ENCODE measurements around the gene C6.
"Not testable (repeated sequence)": the region's sequence is repeated elsewhere in the genome, so short reads cannot be mapped to it uniquely, and the experiment has no call there.

Gene C6

DNA sequence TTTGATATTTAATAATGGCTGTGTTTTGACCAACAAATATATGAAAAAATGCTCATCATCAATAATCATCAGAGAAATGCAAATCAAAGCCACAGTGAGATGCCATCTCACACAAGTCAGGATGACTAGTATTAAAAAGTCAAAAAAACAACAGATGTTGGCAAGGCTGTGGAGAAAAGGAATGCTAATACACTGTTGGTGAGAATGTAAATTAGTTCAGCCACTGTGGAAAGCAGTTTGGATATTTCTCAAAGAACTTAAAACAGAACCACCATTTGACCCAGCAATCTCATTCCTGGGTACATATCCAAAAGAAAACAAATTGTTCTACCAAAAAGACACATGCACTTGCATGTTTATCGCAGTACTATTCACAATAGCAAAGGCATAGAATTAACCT lies 30.0 kb downstream of the C6 start:
- not testable (repeated sequence) for H3K9me3 Mint-ChIP-seq; DNase-seq; H3K4me1 Mint-ChIP-seq; H3K4me3 Mint-ChIP-seq; ATAC-seq; H3K27me3 Mint-ChIP-seq; H3K36me3 Mint-ChIP-seq (ENCODE audit: low read depth); H3K27ac Mint-ChIP-seq

DNA sequence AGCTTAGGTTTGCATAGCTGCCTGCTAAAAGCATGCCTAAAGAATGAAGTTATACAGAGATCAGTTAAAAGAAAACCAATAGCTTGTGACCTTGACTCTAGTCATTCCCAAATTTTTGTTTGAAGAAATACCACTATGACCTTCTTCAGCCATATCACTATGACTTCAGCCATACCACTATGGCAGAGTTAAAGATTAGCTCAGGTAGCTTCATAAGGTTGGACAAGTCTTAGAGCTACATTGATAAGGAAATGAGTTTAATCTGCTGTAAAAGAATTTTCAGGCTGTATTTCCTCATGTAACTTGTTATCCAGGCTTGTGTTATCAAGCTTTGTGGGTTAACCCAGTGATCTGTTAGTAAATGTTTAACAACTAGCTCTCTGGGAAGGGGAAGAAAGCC lies 30.7 kb downstream of the C6 start:
- DNase-seq: no peak
- no peaks in the 10 kb centered on the region for H3K36me3 Mint-ChIP-seq (ENCODE audit: low read depth)
- H3K27me3 Mint-ChIP-seq: no peaks in the 10 kb centered on the region
- H3K4me1 Mint-ChIP-seq: no peaks in the 10 kb centered on the region
- H3K9me3 Mint-ChIP-seq: no peaks in the 10 kb centered on the region
- no peak for ATAC-seq
- no peak overlapping the region for H3K4me3 Mint-ChIP-seq
- H3K27ac Mint-ChIP-seq: no peak overlapping the region

DNA sequence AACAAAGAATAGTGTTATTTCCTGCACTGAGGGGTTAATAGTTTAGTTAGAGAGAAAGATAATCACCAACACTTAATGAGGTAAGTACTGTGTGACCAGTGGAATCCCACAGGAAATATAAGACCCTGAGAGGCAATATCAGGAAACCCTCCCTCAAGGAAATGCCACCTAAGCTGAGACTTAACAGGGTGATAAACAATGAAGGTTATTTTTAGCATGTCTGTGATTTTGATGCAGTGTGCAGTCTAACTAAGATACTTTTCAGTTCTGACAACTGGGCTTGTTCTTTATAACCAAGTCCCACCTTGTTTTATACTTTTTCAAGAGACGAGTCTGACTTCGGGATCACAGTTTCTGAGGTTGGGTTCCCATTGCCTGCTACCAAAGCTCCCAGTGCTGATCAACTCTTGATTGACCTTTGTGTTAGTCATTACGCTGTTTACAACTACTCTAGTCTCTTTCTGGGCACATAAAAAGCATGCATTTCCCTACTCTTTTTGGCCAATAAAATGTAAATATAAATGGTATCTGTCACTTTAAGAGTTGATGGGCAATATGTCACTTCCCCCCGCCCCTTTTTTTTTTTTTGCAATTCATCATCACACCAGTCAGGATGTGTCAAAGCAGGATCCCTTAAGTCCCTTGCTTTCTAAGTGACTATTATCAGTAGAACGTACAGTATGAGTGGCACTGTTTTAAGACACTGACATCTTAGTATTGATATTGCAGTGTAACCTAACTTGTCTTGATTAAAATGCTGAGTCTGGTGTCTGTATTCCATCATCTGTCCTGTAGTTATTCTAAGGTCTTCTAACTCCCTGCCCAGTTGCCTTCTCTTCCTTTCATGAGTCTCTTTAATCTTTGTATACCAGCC lies 31.4 kb downstream of the C6 start:
- no peaks in the 10 kb centered on the region for H3K27me3 Mint-ChIP-seq
- DNase-seq (no peak), ATAC-seq (no peak)
- H3K27ac Mint-ChIP-seq: no peak overlapping the region
- H3K4me1 Mint-ChIP-seq: no peaks in the 10 kb centered on the region
- H3K9me3 Mint-ChIP-seq: no peaks in the 10 kb centered on the region
- no peak overlapping the region for H3K4me3 Mint-ChIP-seq
- H3K36me3 Mint-ChIP-seq (ENCODE audit: low read depth): no peaks in the 10 kb centered on the region

GRCh38 chr5:41176952-41177351 lies 36.4 kb downstream of the C6 start:
- ATAC-seq: no peak
- no peak for DNase-seq
- no peaks in the 10 kb centered on the region for H3K4me1 Mint-ChIP-seq
- no peaks in the 10 kb centered on the region for H3K36me3 Mint-ChIP-seq (ENCODE audit: low read depth)
- H3K27me3 Mint-ChIP-seq: no peaks in the 10 kb centered on the region
- no peak overlapping the region for H3K27ac Mint-ChIP-seq
- no peak overlapping the region for H3K4me3 Mint-ChIP-seq
- H3K9me3 Mint-ChIP-seq: no peaks in the 10 kb centered on the region

GRCh38 chr5:41172012-41172411 lies 41.3 kb downstream of the C6 start:
- no peaks in the 10 kb centered on the region for H3K4me1 Mint-ChIP-seq
- no peak overlapping the region for H3K4me3 Mint-ChIP-seq
- no peaks in the 10 kb centered on the region for H3K36me3 Mint-ChIP-seq (ENCODE audit: low read depth)
- no peak for ATAC-seq
- no peak overlapping the region for H3K27ac Mint-ChIP-seq
- DNase-seq: no peak
- no peaks in the 10 kb centered on the region for H3K27me3 Mint-ChIP-seq
- H3K9me3 Mint-ChIP-seq: no peaks in the 10 kb centered on the region

GRCh38 chr5:41161271-41161670 lies 52.1 kb downstream of the C6 start:
- Mint-ChIP-seq H3K9me3 (peaks cover 3% of the 10 kb centered on the region), H3K36me3 (ENCODE audit: low read depth) (no peaks in the 10 kb centered on the region), H3K27me3 (no peaks in the 10 kb centered on the region), H3K4me3 (no peak overlapping the region), H3K4me1 (no peaks in the 10 kb centered on the region), H3K27ac (no peak overlapping the region)
- no peak for DNase-seq
- no peak for ATAC-seq

GRCh38 chr5:41157272-41157894 lies 55.9 kb downstream of the C6 start:
- Mint-ChIP-seq H3K4me1 (no peaks in the 10 kb centered on the region), H3K9me3 (peaks cover 3% of the 10 kb centered on the region), H3K27me3 (no peaks in the 10 kb centered on the region), H3K27ac (no peak overlapping the region), H3K36me3 (ENCODE audit: low read depth) (no peaks in the 10 kb centered on the region), H3K4me3 (no peak overlapping the region)
- ATAC-seq (no peak), DNase-seq (no peak)

- no peak for ATAC-seq
- no peaks in the 10 kb centered on the region for H3K27me3 Mint-ChIP-seq
These were observed 56.6 kb downstream of the C6 start for GRCh38 chr5:41156739-41157138.

DNA sequence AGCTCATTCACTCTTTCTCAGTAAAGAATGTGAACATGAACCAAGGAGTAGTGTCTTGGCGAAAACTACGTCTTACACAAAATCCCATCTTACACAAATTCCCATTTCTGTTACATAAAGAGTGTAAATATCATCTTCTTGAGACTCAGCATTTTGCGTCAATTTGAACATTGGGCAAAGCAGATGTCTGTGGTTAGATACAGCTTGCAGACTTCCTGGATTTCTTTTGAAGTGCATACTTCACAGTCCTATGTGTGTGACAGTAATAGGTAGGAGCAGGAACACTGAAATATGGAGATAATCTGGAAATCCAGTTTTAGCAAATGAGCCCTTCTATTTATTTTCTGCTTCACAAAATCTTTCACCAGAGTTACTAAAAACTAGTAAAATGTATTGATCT lies 58.8 kb downstream of the C6 start:
- Mint-ChIP-seq H3K4me1 (no peaks in the 10 kb centered on the region), H3K4me3 (no peak overlapping the region), H3K9me3 (no peaks in the 10 kb centered on the region), H3K36me3 (ENCODE audit: low read depth) (no peaks in the 10 kb centered on the region), H3K27me3 (no peaks in the 10 kb centered on the region), H3K27ac (no peak overlapping the region)
- DNase-seq: no peak
- ATAC-seq: no peak

More at GRCh38 chr5:41156739-41157138, 56.6 kb downstream of the C6 start:
- no peak overlapping the region for H3K4me3 Mint-ChIP-seq
- no peak for DNase-seq
- no peaks in the 10 kb centered on the region for H3K36me3 Mint-ChIP-seq (ENCODE audit: low read depth)
- H3K4me1 Mint-ChIP-seq: no peaks in the 10 kb centered on the region
- peaks cover 3% of the 10 kb centered on the region for H3K9me3 Mint-ChIP-seq
- no peak overlapping the region for H3K27ac Mint-ChIP-seq

DNA sequence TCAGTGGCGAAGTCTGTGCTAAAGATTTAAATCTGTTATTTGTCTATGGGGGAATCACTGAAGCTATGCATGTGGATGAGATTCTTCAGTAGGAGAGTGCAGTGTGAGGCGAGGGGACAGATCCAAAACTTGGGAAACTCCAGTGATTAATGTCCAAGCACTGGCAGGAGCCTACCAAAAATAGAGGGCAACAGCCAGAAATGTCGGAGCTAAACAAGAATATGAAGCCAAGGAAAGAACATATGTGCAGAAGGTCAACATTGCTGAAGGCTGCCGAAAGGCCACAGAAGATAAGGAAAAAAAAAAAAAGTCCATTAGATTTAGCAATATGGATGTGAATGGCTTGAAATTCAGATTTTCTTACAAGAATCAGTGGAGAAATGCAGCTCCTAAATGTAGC lies 61.8 kb downstream of the C6 start:
- no peaks in the 10 kb centered on the region for H3K36me3 Mint-ChIP-seq (ENCODE audit: low read depth)
- ATAC-seq (no peak), DNase-seq (no peak)
- no peak overlapping the region for H3K27ac Mint-ChIP-seq
- no peaks in the 10 kb centered on the region for H3K9me3 Mint-ChIP-seq
- H3K27me3 Mint-ChIP-seq: no peaks in the 10 kb centered on the region
- no peaks in the 10 kb centered on the region for H3K4me1 Mint-ChIP-seq
- H3K4me3 Mint-ChIP-seq: no peak overlapping the region

DNA sequence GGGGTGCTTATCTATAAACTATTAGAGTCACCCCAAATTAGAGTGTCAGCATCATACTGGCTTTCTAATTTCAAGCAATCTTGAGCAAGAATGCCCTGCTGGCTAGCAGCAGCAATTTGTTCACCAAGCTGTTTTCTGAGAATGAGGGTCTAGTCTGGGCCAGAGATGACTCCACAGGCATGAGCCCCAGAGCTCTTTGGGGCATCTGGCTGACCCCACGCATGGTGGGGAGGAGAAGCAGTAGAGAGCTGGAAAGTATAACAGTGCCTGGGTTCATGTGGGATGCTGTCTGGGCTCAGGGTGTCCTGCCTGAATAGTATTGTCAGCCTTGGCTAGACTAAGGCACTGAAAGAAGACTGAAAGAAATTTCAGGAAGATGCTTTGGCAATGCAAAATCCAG lies 64.9 kb downstream of the C6 start:
- H3K27ac Mint-ChIP-seq: no peak overlapping the region
- no peaks in the 10 kb centered on the region for H3K36me3 Mint-ChIP-seq (ENCODE audit: low read depth)
- no peak for ATAC-seq
- DNase-seq: no peak
- no peak overlapping the region for H3K4me3 Mint-ChIP-seq
- no peaks in the 10 kb centered on the region for H3K9me3 Mint-ChIP-seq
- H3K27me3 Mint-ChIP-seq: no peaks in the 10 kb centered on the region
- H3K4me1 Mint-ChIP-seq: no peaks in the 10 kb centered on the region

- ATAC-seq: no peak
- H3K4me1 Mint-ChIP-seq: no peaks in the 10 kb centered on the region
- no peaks in the 10 kb centered on the region for H3K36me3 Mint-ChIP-seq (ENCODE audit: low read depth)
- no peaks in the 10 kb centered on the region for H3K9me3 Mint-ChIP-seq
- H3K4me3 Mint-ChIP-seq: no peak overlapping the region
- DNase-seq: no peak
- no peak overlapping the region for H3K27ac Mint-ChIP-seq
- no peaks in the 10 kb centered on the region for H3K27me3 Mint-ChIP-seq
These were observed 68.0 kb downstream of the C6 start for GRCh38 chr5:41145306-41145705.

DNA sequence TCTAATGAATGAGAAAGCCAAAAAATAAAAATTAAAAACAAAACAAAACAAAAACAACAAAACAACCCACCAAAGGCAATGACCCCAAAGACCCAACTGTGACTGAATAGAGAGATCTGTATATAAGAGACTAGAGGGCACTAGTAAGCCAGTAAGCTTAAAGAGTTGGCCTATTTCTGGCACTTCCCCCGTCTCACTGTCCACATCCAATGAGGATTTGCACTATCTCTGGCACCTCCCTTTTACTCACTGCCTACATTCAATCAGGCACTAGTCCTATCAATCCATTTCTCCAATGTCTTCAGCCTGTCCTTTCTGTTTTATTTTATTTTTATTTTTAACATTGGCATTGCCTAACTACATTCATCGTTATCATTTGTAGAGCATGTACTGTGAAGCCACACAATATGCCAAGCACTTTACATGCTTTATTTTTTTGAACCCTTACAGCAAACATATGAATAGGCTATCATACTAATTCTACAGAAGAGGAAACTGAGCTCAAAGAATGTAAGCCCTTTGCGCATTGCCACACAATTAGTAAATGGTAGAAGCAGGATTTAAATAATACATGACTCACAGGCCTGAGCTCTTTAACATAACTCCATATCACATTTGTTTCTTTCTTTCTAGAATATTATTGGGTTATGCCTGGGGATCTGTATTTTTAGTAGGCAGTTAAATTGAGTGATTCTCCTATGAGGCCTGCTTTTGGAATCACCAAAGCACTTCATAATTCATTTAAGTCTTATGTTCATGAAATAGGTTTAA lies 70.0 kb downstream of the C6 start:
- H3K4me3 Mint-ChIP-seq: no peak overlapping the region
- DNase-seq (no peak), ATAC-seq (no peak)
- no peak overlapping the region for H3K27ac Mint-ChIP-seq
- no peaks in the 10 kb centered on the region for H3K36me3 Mint-ChIP-seq (ENCODE audit: low read depth)
- H3K4me1 Mint-ChIP-seq: no peaks in the 10 kb centered on the region
- no peaks in the 10 kb centered on the region for H3K27me3 Mint-ChIP-seq
- H3K9me3 Mint-ChIP-seq: no peaks in the 10 kb centered on the region

DNA sequence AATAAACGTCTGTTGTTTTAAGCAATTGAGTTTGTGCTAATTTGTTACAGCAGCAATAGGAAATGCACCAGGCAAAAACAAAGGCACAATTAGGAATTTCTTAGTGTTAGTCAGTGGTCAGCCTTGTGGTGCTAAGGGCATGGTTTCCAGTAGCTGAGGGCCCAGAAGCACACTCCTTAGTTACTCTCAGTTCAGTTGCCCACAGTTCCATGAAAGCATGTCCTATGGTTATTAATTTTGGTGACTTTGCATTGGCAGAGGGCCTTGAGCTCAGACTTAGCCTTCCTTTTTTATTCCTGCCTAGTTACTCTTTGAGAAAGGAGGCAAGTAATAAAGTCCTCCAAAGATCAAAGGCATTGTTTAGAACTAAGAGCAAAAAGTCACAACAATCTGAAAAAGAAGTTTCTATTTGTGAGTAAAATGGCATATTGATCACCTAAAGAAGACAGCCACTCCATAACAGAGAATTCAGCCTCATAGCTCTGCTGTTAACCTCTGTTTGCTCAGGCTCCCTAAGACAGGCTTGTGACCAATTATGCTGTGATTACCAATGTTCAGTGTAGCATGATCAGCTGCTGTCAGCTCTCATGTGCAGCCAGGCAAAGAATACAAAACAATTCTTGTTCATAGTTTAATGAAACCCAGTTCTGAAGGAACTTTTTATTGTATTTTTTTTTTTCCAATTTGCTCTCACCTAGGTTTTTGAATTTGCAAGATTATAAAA lies 85.2 kb downstream of the C6 start:
- Mint-ChIP-seq H3K27me3 (no peaks in the 10 kb centered on the region), H3K4me1 (no peaks in the 10 kb centered on the region)
- no peak for DNase-seq

More for the DNA sequence above, 85.2 kb downstream of the C6 start:
- Mint-ChIP-seq H3K9me3 (no peaks in the 10 kb centered on the region), H3K4me3 (no peak overlapping the region), H3K36me3 (ENCODE audit: low read depth) (no peaks in the 10 kb centered on the region), H3K27ac (no peak overlapping the region)
- no peak for ATAC-seq
